ENCODE results near the gene FGD2. TPM values are rescaled to one million over a fixed set of nuclear protein-coding genes. Genes with fewer than 3 reads are reported as not detected.

FGD2 gene
- total and polyA plus RNA-seq, 2 of the 4 experiments (the other 2 are of a cell fraction) = 0.07 TPM; not detected in 1

DNA sequence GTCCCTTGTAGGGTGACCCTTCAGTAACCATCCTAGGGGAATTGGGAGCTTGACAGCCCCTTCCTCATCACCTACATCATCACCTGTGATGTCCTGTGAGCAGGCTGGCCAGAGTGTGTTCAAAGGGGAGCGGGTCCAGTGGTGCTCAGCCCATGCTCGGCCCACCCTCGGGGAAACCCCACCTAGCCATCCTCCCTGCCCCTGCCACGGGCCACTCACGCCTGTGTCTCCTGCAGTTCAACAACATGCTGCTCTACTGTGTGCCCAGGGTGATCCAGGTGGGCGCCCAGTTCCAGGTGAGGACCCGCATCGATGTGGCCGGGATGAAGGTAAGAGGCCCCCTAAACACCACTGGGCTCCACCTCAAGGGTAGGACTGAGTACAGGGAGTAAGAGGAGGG is 10.1 kb downstream of the FGD2 start:
- Histone ChIP-seq H4K5ac (ENCODE audit: low read depth, low read length) (no peak overlapping the region), H4K20me1 (ENCODE audit: insufficient read depth, low read length) (no peaks in the 10 kb centered on the region), H3K36me3 (ENCODE audit: control insufficient read depth, insufficient read depth, low read length) (no peaks in the 10 kb centered on the region), H2AFZ (replicated peaks; ENCODE audit: low read length, poor library complexity) (no peak overlapping the region), H3K4me3 (ENCODE audit: insufficient read depth, low read depth, low read length) (no peak overlapping the region), H2BK120ac (ENCODE audit: low read depth, low read length) (no peak overlapping the region), H2BK15ac (ENCODE audit: low read depth, low read length) (no peak overlapping the region), H3K79me1 (ENCODE audit: low read depth in 1 of 2, low read length in 2 of 2) (no peaks in the 10 kb centered on the region), H3K4me1 (ENCODE audit: control insufficient read depth, insufficient read depth, low read length) (peaks cover 2% of the 10 kb centered on the region; the same call in 1 of the 2 replicates), H2BK5ac (ENCODE audit: low read depth, low read length, poor library complexity, severe bottlenecking) (no peak overlapping the region), H2BK20ac (ENCODE audit: low read depth, low read length) (no peak overlapping the region), H3K9me3 (ENCODE audit: control insufficient read depth, insufficient read depth, low read length) (no peaks in the 10 kb centered on the region), H3K56ac (ENCODE audit: extremely low read depth, insufficient read depth, low read length) (no peak overlapping the region), H4K8ac (ENCODE audit: low read depth in 2 of 2, low read length in 2 of 2) (no peak overlapping the region), H3K27ac (ENCODE audit: insufficient read depth, low read length) (no peak overlapping the region), H3K9ac (ENCODE audit: low read depth, low read length) (no peak overlapping the region), H3K27me3 (ENCODE audit: control insufficient read depth, insufficient read depth, low read length) (no peaks in the 10 kb centered on the region), H3K9me1 (ENCODE audit: insufficient read depth, low read length) (no peaks in the 10 kb centered on the region), H3K14ac (replicated peaks; ENCODE audit: low read depth, low read length) (no peak overlapping the region), H3K18ac (ENCODE audit: low read depth, low read length) (no peak overlapping the region), H2AK9ac (replicated peaks; ENCODE audit: low read depth, low read length, poor library complexity) (no peak overlapping the region), H2AK5ac (ENCODE audit: low read depth, low read length) (no peak overlapping the region), H3K4ac (ENCODE audit: low read depth, low read length) (no peak overlapping the region), H4K91ac (ENCODE audit: insufficient read depth, low read depth, low read length) (no peak overlapping the region), H3K23ac (ENCODE audit: low read depth, low read length) (no peak overlapping the region), H3K4me2 (ENCODE audit: low read depth, low read length) (no peak overlapping the region)
- WGBS, 2 experiments (ENCODE audit: extremely low coverage in 2 of 2, insufficient read length in 1 of 2) = no CpG with 5 or more reads among the region's 9 CpGs
- intact Hi-C loops (cut with micrococcal nuclease) = loop anchor here (10.0 kb wide), 1 partner anchor 391 kb away; no protein-coding TSS in a partner anchor
- TF ChIP-seq NFE2L2 (IDR thresholded peaks at IDR 0.05; ENCODE audit: low read depth, low read length) = no peak
- ATAC-seq (ENCODE audit: low read depth) (no peak), DNase-seq (no peak)
- in situ Hi-C loops (cut with MboI; ENCODE audit: low sequenced_read_pairs) = no loop called here
- dilution Hi-C loops (cut with HindIII; ENCODE audit: low sequenced_read_pairs, unreplicated experiment) = no loop called here
- BruUV-seq (replicated peaks) = no TSS peak
- CTCF ChIA-PET = no interaction called here
- POLR2A ChIA-PET (ENCODE audit: unreplicated experiment) = no interaction called here
